Stimulated activated naive B cell treated with anti-CD40 and anti-IgM and Interleukin-4, amounts not matched to agents 10 μg/mL and 1 μg/mL and 100 μg/mL, for 72 hours (primary cell): ENCODE results near the gene KRTAP4-16.
A peak's percentile ranks its signal among the peaks of the same experiment; 100 is the strongest.
"Not testable (repeated sequence)": the region's sequence is repeated elsewhere in the genome, so short reads cannot be mapped to it uniquely, and the experiment has no call there.

Experiments
- ATAC-seq, 2 donors: fragments of 150-1000 bp; cut with Tn5 transposase; replicated peaks; 2 replicates each; pipeline ENCODE4 v1.10.0; 2021; ENCODE audit warnings: moderate library complexity in 1 of 2
- DNase-seq: peaks from one replicate; pipeline ENCODE4 v3.0.0; 2021
- H3K27ac Mint-ChIP-seq: one replicate; pipeline ENCODE4 v1.8.0; 2022; ENCODE audit warnings: mild to moderate bottlenecking, mixed read lengths
- H3K27me3 Mint-ChIP-seq, 2 donors: one replicate each; pipeline ENCODE4 v1.8.0; 2022; ENCODE audit warnings: mixed read lengths in 2 of 2
- H3K36me3 Mint-ChIP-seq, 2 donors: one replicate each; pipeline ENCODE4 v1.8.0; 2022; ENCODE audit warnings: mixed read lengths in 2 of 2, mild to moderate bottlenecking in 1 of 2
- H3K4me1 Mint-ChIP-seq, 2 donors: one replicate each; pipeline ENCODE4 v1.8.0; 2022; ENCODE audit warnings: mixed read lengths in 2 of 2, mild to moderate bottlenecking in 1 of 2
- H3K4me3 Mint-ChIP-seq, 2 donors: one replicate each; pipeline ENCODE4 v1.8.0; 2022; ENCODE audit warnings: mild to moderate bottlenecking in 2 of 2, mixed read lengths in 2 of 2, moderate library complexity in 1 of 2
- H3K9me3 Mint-ChIP-seq, 2 donors: one replicate each; pipeline ENCODE4 v1.8.0; 2022; ENCODE audit warnings: mixed read lengths in 2 of 2, mild to moderate bottlenecking in 1 of 2

KRTAP4-16 gene

GRCh38 chr17:41101586-41102259, at the start of gene KRTAP4-16:
TSS of gene KRTAP4-16 (minus strand) at chr17:41102209. CDS start at chr17:41102209, 0 bp downstream.
- DNase-seq (no peak), ATAC-seq (no peak)
- Mint-ChIP-seq H3K9me3 (no peaks in the 10 kb centered on the region), H3K4me1 (peaks cover 21 to 25% of the 10 kb centered on the region in 2 donors), H3K36me3 (no peaks in the 10 kb centered on the region), H3K4me3 (no peak within 1 kb of the TSS), H3K27ac (peak within 1 kb of the TSS; percentile 37), H3K27me3 (peaks cover 6 to 14% of the 10 kb centered on the region in 2 donors)

DNA sequence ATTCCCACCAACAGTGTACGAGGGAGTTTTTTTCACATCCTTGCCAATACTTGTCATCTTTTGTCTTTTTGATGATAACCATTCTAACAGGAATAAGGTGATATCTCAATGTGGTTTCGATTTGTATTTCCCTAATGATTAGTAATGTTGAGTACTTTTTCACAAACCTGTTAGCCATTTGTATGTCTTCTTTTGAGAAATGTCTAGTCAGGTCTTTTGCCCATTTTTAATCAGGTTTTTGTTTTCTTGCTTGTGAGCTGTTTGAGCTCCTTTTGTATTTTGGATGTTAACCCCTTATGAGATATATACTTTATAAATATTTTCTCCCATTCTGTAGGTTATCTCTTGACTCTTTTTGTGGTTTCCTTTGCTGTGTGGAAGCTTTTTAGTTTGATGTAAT, 49.5 kb upstream of the KRTAP4-16 start:
- H3K4me1 Mint-ChIP-seq: peaks cover 6 to 12% of the 10 kb centered on the region in 2 donors
- ATAC-seq: no peak
- H3K27ac Mint-ChIP-seq: no peak overlapping the region
- no peak for DNase-seq
- peaks cover 0 to 2% of the 10 kb centered on the region in 2 donors for H3K9me3 Mint-ChIP-seq
- no peaks in the 10 kb centered on the region for H3K27me3 Mint-ChIP-seq
- no peak overlapping the region for H3K4me3 Mint-ChIP-seq
- no peaks in the 10 kb centered on the region for H3K36me3 Mint-ChIP-seq

DNA sequence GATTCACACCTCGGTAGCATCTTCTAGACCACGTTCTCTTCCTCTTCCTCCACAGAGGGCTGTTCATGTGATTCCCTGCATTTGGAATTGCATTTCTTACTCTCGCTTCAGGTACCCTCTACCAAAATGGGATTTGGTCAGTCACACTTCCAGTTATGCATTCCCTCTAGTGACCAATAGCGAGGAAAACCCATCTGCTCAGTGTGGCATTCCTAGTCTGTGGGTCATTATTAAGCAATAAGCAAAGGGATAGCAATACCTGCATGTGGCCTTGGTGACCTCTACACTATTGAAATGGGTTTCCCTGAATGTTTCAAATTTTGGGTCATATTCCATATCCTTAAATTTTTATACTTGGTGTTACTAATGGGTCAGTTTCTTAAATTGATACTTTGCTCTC, 48.0 kb upstream of the KRTAP4-16 start:
- DNase-seq: no peak
- Mint-ChIP-seq H3K4me1 (peaks cover 6 to 12% of the 10 kb centered on the region in 2 donors), H3K27ac (no peak overlapping the region), H3K4me3 (no peak overlapping the region), H3K36me3 (peaks cover 0 to 2% of the 10 kb centered on the region in 2 donors), H3K27me3 (no peaks in the 10 kb centered on the region), H3K9me3 (peaks cover 0 to 2% of the 10 kb centered on the region in 2 donors)
- ATAC-seq: no peak

DNA sequence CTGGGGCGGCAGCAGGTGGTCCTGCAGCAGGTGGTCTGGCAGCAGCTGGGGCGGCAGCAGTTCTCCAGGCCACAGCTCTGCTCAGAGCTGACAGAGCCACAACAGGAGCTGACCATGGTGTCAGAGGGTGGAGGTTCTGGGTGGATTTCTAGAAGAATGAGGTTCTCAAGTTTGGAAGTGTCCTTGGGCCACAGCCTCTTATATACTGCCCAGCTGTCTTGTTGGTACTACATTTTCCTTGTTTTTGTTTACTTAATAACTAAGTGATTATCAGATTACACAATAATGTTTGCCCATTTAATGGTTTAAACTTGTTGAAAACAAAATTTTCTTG, 47.6 kb upstream of the KRTAP4-16 start, which contains the start of gene KRTAP4-5:
TSS of gene KRTAP4-5 (minus strand) at position 174 of the 334 bp plus-strand sequence. CDS start at position 116, 58 bp downstream.
- no peak for ATAC-seq
- DNase-seq: no peak
- Mint-ChIP-seq H3K27me3 (no peaks in the 10 kb centered on the region), H3K9me3 (peaks cover 0 to 2% of the 10 kb centered on the region in 2 donors), H3K27ac (no peak within 1 kb of the TSS), H3K4me1 (peaks cover 6 to 12% of the 10 kb centered on the region in 2 donors), H3K36me3 (peaks cover 0 to 3% of the 10 kb centered on the region in 2 donors), H3K4me3 (no peak within 1 kb of the TSS)

GRCh38 chr17:41148971-41149651, 47.1 kb upstream of the KRTAP4-16 start:
- DNase-seq, H3K27me3 Mint-ChIP-seq, H3K4me3 Mint-ChIP-seq, H3K36me3 Mint-ChIP-seq, H3K27ac Mint-ChIP-seq, ATAC-seq, H3K9me3 Mint-ChIP-seq: not testable (repeated sequence)
- peaks cover 6 to 12% of the 10 kb centered on the region in 2 donors for H3K4me1 Mint-ChIP-seq

DNA sequence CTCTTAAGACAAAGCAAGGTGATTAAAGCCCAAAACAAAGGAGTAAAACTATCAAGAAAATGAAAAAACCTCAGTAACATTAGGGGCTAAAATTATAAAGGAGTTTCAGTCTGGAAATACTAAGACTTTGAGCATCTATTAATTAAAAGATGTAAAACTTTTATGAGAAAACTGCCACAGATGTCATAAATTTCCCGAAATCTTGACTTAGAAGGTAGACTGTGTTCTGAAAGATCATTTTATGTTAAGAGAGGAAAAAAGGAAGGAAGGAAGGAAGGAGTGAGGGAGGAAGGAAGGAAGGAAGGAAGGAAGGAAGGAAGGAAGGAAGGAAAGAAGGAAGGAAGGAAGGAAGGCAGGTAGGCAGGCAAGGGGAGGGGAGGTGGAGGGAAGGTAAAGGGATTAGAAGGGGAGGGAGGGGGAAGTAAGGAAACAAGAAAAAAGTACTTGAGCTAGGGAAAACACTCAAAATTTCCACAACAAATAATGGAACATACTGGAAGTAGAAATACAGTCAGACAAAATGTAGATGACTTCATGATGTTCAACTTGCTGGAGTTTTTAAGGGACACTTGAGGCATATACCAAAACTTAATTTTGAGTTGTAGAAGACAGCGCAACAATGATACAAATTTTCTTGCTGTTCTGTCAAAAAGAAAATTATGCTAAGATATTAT, 45.7 kb upstream of the KRTAP4-16 start:
- no peaks in the 10 kb centered on the region for H3K27me3 Mint-ChIP-seq
- H3K27ac Mint-ChIP-seq: no peak overlapping the region
- H3K4me1 Mint-ChIP-seq: peaks cover 6% of the 10 kb centered on the region in 2 donors
- no peak for DNase-seq
- no peak overlapping the region for H3K4me3 Mint-ChIP-seq
- ATAC-seq: no peak
- H3K9me3 Mint-ChIP-seq: peaks cover 13 to 14% of the 10 kb centered on the region in 2 donors
- H3K36me3 Mint-ChIP-seq: peaks cover 10 to 13% of the 10 kb centered on the region in 2 donors

GRCh38 chr17:41145261-41145660, 43.3 kb upstream of the KRTAP4-16 start:
- no peak for ATAC-seq

DNA sequence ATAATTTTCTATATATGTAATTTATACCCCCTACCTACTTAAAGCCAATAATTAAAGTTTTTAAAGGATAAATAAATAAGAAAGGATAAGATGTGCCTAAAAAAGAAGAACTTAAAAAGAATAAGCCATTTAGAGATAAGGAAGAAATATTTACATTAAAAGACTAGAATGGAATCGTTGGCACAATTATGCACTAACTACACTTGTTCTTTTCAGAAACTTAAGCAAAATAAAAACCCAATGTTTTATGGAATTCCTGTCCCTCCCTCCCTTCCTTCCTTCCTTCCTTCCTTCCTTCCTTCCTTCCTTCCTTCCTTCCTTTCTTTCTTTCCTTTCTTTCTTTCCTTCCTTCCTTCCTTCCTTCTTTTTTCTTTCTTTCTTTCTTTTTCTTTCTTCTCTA, 42.8 kb upstream of the KRTAP4-16 start:
- no peak for DNase-seq
- Mint-ChIP-seq H3K27ac (no peak overlapping the region), H3K4me1 (peaks cover 6 to 10% of the 10 kb centered on the region in 2 donors), H3K36me3 (peaks cover 15 to 32% of the 10 kb centered on the region in 2 donors), H3K9me3 (peaks cover 20 to 25% of the 10 kb centered on the region in 2 donors), H3K27me3 (peaks cover 0 to under 1% of the 10 kb centered on the region in 2 donors), H3K4me3 (no peak overlapping the region)
- ATAC-seq: no peak

More at GRCh38 chr17:41145261-41145660, 43.3 kb upstream of the KRTAP4-16 start:
- DNase-seq: no peak
- H3K4me1 Mint-ChIP-seq: peaks cover 6 to 10% of the 10 kb centered on the region in 2 donors
- no peak overlapping the region for H3K27ac Mint-ChIP-seq
- H3K9me3 Mint-ChIP-seq: peaks cover 20 to 25% of the 10 kb centered on the region in 2 donors
- no peak overlapping the region for H3K4me3 Mint-ChIP-seq
- H3K27me3 Mint-ChIP-seq: no peaks in the 10 kb centered on the region
- H3K36me3 Mint-ChIP-seq: peaks cover 15 to 31% of the 10 kb centered on the region in 2 donors

- no peak overlapping the region for H3K4me3 Mint-ChIP-seq
- H3K36me3 Mint-ChIP-seq: peaks cover 19 to 52% of the 10 kb centered on the region in 2 donors
- DNase-seq: no peak
- no peak overlapping the region for H3K27ac Mint-ChIP-seq
- peaks cover 27 to 43% of the 10 kb centered on the region in 2 donors for H3K9me3 Mint-ChIP-seq
- ATAC-seq: no peak
- H3K4me1 Mint-ChIP-seq: peaks cover 0 to 8% of the 10 kb centered on the region in 2 donors
- peaks cover 0 to 4% of the 10 kb centered on the region in 2 donors for H3K27me3 Mint-ChIP-seq
Observed at GRCh38 chr17:41141361-41141760, 39.4 kb upstream of the KRTAP4-16 start.

DNA sequence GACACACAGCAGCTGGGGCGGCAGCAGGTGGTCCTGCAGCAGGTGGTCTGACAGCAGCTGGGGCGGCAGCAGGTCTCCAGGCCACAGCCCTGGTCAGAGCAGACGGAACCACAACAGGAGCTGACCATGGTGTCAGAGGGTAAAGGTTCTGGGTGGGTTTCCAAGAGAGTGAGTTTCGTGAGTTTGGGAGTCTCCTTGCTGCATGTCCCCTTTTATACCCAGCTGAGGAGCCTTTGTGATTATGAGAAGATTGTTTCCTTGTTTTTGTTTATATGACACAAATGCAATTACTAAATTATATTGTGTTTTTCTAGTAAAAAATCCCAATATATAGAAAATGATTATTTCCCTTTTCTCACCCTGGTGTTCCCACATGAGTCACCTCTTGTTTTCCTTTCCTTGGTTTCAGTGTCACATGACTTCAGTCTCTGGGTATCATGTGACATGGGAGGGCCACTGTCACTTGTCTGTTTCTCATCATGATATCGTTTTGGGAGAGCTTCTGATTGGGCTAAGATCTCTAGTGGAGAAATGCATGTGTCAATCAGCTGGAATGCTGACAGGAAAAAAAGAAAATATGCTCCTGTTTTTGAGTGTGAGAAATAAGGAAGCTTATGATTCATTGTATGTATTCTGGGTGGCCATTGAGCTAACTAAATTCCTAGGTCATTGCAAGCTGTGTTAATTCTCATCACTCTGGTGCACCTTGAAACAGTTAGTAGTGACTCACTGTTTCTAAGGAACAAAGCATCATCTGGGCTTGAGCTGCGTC, 38.5 kb upstream of the KRTAP4-16 start, which contains the start of gene KRTAP4-6:
TSS of gene KRTAP4-6 (minus strand) at position 185 of the 772 bp plus-strand sequence. CDS start at position 128, 57 bp downstream.
- DNase-seq: no peak
- Mint-ChIP-seq H3K9me3 (peaks cover 28 to 43% of the 10 kb centered on the region in 2 donors), H3K4me1 (peaks cover 0 to 8% of the 10 kb centered on the region in 2 donors), H3K4me3 (no peak within 1 kb of the TSS), H3K27ac (no peak within 1 kb of the TSS), H3K36me3 (peaks cover 19 to 52% of the 10 kb centered on the region in 2 donors), H3K27me3 (peaks cover 0 to 4% of the 10 kb centered on the region in 2 donors)
- peak in 1 of 2 donors; percentile 54 for ATAC-seq

DNA sequence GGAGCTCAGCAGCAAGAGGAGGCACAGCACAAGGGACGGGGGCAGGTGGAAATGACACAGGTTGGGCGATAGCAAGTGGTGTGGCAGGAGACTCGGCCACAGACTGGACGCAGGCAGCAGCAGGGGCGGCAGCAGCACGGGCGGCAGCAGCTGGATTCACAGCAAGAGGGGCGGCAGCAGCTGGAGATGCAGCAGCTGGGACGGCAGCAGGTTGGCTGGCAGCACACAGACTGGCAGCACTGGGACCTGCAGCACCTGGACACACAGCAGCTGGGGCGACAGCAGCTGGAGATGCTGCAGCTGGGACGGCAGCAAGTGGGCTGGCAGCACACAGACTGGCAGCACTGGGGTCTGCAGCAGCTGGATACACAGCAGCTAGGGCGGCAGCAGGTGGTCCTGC, 37.9 kb upstream of the KRTAP4-16 start:
- Mint-ChIP-seq H3K36me3 (peaks cover 16 to 52% of the 10 kb centered on the region in 2 donors), H3K9me3 (peaks cover 28 to 43% of the 10 kb centered on the region in 2 donors)
- DNase-seq, H3K27ac Mint-ChIP-seq, ATAC-seq, H3K4me3 Mint-ChIP-seq, H3K4me1 Mint-ChIP-seq, H3K27me3 Mint-ChIP-seq: not testable (repeated sequence)

DNA sequence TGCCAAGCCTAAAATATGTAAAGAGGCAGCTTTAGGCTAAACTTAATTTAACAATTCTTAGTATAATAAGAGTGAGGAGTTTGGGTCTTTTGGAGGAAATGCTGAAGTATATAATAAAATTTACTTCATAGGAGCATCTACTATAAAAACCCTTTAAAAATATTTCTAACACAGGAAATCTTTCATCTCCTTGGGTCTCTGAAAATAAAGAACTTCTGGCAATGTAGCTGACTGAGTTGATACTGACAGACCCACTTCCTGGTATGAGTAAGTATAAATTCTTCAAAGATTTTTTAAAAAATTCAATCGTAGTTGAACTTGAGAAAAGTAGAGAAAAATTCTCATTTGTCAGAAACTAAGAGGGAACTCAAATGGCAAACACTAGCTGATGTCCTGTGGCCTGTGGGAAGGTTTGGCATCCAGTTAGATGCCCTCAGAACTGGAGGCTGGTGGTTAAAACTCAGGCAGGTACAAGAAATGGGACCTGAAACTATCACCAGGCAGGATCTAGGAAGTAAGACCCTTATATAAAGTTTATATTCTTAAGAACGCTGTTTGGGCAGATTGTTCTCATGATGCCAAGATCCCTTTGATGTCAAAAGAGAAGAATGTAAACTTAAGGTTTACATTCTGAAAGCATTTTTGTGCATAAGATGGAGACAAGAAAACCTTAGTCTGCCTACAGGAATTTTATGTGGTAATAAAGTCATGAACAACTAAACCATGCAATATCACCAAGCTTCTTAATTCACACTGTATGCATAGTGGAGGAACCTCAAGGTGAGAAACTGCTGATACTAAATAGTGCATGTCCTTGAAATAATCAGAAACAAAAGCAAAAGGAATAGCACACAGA, 32.1 kb upstream of the KRTAP4-16 start:
- Mint-ChIP-seq H3K4me1 (peaks cover 14 to 27% of the 10 kb centered on the region in 2 donors), H3K27ac (peak overlapping the region; percentile 69), H3K9me3 (peaks cover 7 to 14% of the 10 kb centered on the region in 2 donors), H3K4me3 (no peak overlapping the region), H3K36me3 (peaks cover 0 to 14% of the 10 kb centered on the region in 2 donors), H3K27me3 (no peaks in the 10 kb centered on the region)
- no peak for DNase-seq
- ATAC-seq: no peak

- H3K4me3 Mint-ChIP-seq: peak overlapping the region in 1 of 2 donors; percentile 7
- peak overlapping the region; percentile 48 for H3K27ac Mint-ChIP-seq
- ATAC-seq: peak; percentile 99 to 100
- H3K36me3 Mint-ChIP-seq: peaks cover 0 to 1% of the 10 kb centered on the region in 2 donors
- H3K4me1 Mint-ChIP-seq: peaks cover 20 to 32% of the 10 kb centered on the region in 2 donors
- H3K27me3 Mint-ChIP-seq: no peaks in the 10 kb centered on the region
- H3K9me3 Mint-ChIP-seq: peaks cover 2 to 5% of the 10 kb centered on the region in 2 donors
- DNase-seq: no peak
Observed at GRCh38 chr17:41131979-41132378, 30.0 kb upstream of the KRTAP4-16 start.
